GM21723 (cell line): Measurements from ENCODE around the gene PPP1R15A.
"Not testable (repeated sequence)": the region's sequence is repeated elsewhere in the genome, so short reads cannot be mapped to it uniquely, and the experiment has no call there.

Experiments used
- ATAC-seq: cut with Tn5 transposase; IDR thresholded peaks from one replicate; pipeline ENCODE4 v1.9.1; 2021; ENCODE audit warnings: mild to moderate bottlenecking, moderate library complexity; ENCODE audit not compliant: unreplicated experiment

PPP1R15A gene

GRCh38 chr19:48910803-48911202 is 38.6 kb downstream of the PPP1R15A start:
- ATAC-seq = no peak

DNA sequence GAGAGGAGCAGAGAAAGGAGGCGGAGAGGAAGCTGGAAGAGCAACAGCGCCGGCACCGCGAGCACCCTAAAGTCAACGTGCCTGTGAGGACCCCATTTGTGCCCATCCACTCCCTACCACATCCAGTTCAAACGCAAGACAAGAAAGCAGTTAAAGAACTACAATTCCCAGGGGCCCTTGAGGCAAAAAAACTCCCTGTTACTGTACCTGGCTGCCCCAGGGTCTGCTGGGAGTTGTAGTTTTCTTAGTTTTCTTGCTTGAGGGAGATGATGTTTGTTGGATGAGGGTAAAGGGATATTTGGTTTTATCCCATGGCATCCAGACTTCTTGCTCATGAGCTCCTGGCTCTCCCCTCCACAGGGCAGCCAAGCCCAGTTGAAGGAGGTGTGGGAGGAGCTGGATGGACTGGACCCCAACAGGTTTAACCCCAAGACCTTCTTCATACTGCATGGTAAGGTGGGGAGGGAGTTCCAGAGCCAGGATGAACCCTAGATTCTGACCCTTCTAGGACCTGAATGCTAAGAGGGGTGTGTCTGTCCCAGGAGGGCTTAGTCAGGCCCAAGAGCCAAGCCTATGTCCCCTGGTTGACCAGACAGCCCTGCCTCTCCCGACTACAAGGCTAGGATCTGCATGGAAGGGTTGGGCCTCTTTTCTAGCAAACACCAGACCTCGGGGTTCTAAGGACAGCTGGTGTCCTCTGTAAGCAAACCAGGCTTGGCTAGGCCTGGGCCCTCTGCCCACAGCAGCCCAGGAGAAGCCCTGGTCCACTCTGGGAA is 41.1 kb downstream of the PPP1R15A start:
- no peak for ATAC-seq

DNA sequence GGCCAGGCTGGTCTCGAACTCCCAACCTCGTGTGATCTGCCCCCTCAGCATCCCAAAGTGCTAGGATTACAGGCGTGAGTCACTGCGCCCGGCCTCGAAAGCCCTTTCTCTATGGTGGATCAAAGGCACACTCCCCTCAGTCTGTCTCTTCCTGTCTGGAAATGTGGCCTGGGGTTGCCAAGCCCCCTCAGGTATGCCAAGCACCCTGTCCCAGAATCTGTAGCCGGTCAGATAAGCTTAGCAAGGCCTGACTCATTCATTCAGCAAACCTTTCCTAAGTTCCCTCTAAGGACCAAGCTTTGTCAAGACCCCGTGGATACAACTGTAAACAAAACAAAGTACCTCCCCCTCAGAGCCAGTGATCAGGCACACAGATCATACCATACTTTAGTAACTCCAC is 42.0 kb downstream of the PPP1R15A start:
- ATAC-seq = no peak

DNA sequence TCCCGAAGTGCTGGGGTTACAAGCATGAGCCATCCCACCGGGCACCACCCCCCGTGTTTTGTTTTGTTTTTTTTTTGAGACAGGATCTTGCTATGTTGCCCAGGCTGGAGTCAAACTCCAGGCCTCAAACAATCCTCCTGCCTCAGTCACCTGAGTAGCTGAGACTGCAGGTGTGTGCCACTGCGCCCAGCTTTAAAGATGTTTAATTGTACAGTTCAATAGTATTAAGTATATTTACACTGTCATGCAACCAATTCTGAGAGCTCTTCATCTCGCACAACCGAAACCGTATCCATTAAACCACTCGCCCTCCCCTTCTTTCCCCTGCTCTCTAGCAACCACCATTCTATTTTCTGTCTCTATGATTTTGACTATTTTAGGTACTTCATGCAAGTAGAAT is 43.5 kb downstream of the PPP1R15A start:
- no peak for ATAC-seq

GRCh38 chr19:48918071-48918470 is 45.9 kb downstream of the PPP1R15A start:
- no peak for ATAC-seq

- ATAC-seq = no peak
Measured at GRCh38 chr19:48918801-48919247, 46.6 kb downstream of the PPP1R15A start.

DNA sequence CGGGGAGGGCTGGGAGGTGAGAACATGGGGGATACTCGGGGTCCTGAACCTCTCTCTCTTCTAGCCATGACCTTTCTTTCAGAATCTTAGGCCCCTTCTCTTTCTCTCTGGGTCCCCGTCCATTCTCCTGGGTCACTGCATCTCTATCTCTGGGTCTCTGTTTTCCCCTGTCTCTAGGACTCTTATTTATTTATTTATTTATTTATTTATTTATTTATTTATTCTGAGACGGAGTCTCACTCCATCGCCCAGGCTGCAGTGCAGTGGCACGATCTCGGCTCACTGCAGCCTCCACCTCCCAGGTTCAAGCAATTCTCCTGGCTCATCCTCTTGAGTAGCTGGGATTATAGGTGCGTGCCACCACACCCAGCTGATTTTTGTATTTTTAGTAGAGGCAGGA is 47.0 kb downstream of the PPP1R15A start:
- ATAC-seq = not testable (repeated sequence)

DNA sequence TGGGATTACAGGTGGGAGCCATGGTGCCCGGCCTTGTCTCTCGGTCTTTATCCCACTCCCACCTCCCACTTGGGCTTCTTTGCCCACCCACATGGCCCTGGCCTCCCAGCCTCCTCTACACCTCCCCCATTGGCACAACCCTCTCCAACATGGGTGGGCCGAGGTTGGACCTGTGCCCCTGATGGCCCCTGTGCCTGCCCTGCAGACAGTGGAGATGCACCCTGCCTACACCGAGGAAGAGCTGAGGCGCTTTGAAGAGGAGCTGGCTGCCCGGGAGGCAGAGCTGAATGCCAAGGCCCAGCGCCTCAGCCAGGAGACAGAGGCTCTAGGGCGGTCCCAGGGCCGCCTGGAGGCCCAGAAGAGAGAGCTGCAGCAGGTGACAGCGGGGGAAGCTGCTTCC is 48.7 kb downstream of the PPP1R15A start:
- no peak for ATAC-seq

DNA sequence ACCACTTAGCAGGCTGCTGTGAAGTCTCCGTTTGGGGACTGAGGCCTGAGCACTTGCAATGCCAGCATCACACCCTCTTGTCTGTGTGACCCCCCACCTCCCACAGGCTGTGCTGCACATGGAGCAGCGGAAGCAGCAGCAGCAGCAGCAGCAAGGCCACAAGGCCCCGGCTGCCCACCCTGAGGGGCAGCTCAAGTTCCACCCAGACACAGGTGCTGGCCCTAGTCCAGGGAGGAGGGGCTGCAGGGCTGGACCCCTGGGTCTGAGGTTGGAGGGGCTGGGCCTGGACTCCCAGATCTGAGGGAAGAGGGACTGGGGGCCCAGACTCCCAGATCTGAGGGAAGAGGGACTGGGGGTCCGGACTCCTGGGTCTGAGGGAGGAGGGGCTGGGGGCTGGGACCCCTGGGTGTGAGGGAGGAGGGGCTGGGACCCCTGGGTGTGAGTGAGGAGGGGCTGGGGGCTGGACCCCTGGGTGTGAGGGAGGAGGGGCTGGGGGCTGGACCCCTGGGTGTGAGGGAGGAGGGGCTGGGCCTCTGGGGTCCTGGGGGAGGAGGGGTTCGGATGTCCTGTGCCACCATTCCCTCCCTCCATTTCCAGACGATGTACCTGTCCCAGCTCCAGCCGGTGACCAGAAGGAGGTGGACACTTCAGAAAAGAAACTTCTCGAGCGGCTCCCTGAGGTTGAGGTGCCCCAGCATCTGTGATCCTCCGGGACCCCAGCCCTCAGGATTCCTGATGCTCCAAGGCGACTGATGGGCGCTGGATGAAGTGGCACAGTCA is 49.7 kb downstream of the PPP1R15A start:
- no peak for ATAC-seq

- ATAC-seq = no peak
Measured at GRCh38 chr19:48922548-48923490, 50.6 kb downstream of the PPP1R15A start.

DNA sequence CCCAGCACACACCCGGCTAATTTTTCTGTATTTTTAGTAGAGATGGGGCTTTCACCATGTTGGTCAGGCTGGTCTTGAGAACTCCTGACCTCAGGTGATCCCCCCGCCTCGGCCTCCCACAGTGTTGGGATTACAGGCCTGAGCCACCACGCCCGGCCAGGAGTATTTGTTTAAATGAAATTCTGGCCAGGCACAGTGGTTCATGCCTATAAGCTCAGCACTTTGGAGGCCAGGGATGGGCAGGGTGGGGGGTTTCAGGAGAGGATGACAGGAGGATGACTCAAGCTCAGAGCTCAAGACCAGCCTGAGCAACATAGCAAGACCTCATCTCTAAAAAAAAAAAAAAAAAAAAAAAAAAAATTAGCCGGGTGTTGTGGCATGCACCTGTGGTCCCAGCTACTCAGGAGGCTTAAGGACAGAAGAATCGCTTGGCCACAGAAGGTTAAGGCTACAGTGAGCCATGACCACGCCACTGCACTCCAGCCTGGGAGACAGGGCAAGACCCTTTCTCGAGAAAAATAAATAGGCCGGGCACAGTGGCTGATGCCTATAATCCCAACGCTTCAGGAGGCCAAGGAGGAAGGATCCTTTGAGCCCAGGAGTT is 53.1 kb downstream of the PPP1R15A start:
- no peak for ATAC-seq
